HEK293 (cell line): Measurements from ENCODE around the gene RIOX2.

Experiments
- BCL11A ChIP-seq: fragments of 450-650 bp; formaldehyde crosslinking; IDR thresholded peaks from 2 replicates; pipeline ENCODE4 v1.5.1; 2016; ENCODE audit warnings: low read depth, missing biosample characterization, missing genetic modification characterization
- CTCF ChIP-seq: fragments of 450-650 bp; formaldehyde crosslinking; IDR thresholded peaks from 2 replicates; pipeline ENCODE4 v1.5.1; 2016; ENCODE audit warnings: missing biosample characterization, missing genetic modification characterization
- INSM2 ChIP-seq: fragments of 450-650 bp; formaldehyde crosslinking; IDR thresholded peaks from 2 replicates; pipeline ENCODE4 v1.5.1; 2016; ENCODE audit warnings: missing biosample characterization, missing genetic modification characterization
- PBX3 ChIP-seq: sonication (generic); formaldehyde crosslinking; IDR thresholded peaks from 2 replicates; pipeline ENCODE4 v1.8.1; 2022; ENCODE audit warnings: mild to moderate bottlenecking, moderate library complexity, missing genetic modification reagents
- TCF7L2 ChIP-seq: IDR thresholded peaks from 2 replicates; pipeline ENCODE4 v1.6.1; 2011; ENCODE audit warnings: low read depth, mild to moderate bottlenecking, inconsistent platforms, low read length, moderate library complexity, borderline replicate concordance
- ZNF121 ChIP-seq: fragments of 450-650 bp; formaldehyde crosslinking; IDR thresholded peaks from 2 replicates; pipeline ENCODE4 v1.5.1; 2016; ENCODE audit warnings: missing biosample characterization, missing genetic modification characterization
- ZNF19 ChIP-seq: fragments of 450-650 bp; formaldehyde crosslinking; IDR thresholded peaks from 2 replicates; pipeline ENCODE4; 2016; ENCODE audit warnings: missing biosample characterization, missing genetic modification characterization, low read depth
- ZNF280D ChIP-seq: fragments of 450-650 bp; formaldehyde crosslinking; IDR thresholded peaks from 2 replicates; pipeline ENCODE4 v1.5.1; 2016; ENCODE audit warnings: missing biosample characterization, missing genetic modification characterization
- ZNF341 ChIP-seq: fragments of 450-650 bp; formaldehyde crosslinking; IDR thresholded peaks from 2 replicates; pipeline ENCODE4; 2016; ENCODE audit warnings: low read depth, missing biosample characterization, missing genetic modification characterization
- ZNF521 ChIP-seq: fragments of 450-650 bp; formaldehyde crosslinking; IDR thresholded peaks from 2 replicates; pipeline ENCODE4 v1.5.1; 2017; ENCODE audit warnings: missing biosample characterization, mild to moderate bottlenecking, missing genetic modification characterization
- ZNF624 ChIP-seq: fragments of 450-650 bp; formaldehyde crosslinking; IDR thresholded peaks from 2 replicates; pipeline ENCODE4 v1.5.1; 2017; ENCODE audit warnings: missing biosample characterization, missing genetic modification characterization
- ZNF707 ChIP-seq: fragments of 450-650 bp; formaldehyde crosslinking; IDR thresholded peaks from 2 replicates; pipeline ENCODE4 v1.5.1; 2016; ENCODE audit warnings: missing biosample characterization, missing genetic modification characterization
- TF ChIP-seq, protein P1 (sequence below): fragments of 450-650 bp; formaldehyde crosslinking; IDR thresholded peaks from 2 replicates; pipeline ENCODE4 v1.5.1; 2016; ENCODE audit warnings: missing biosample characterization, missing genetic modification characterization
- TF ChIP-seq, protein P2 (sequence below): fragments of 450-650 bp; formaldehyde crosslinking; IDR thresholded peaks from 2 replicates; pipeline ENCODE4 v1.5.1; 2016; ENCODE audit warnings: missing biosample characterization, missing genetic modification characterization, low read depth

- TF ChIP-seq ZNF707 (no peak), CTCF (tag by site-specific recombination) (no peak), ZNF280D (tag by site-specific recombination) (no peak), ZNF19 (tag by site-specific recombination) (no peak), BCL11A (no peak), ZNF624 (tag by site-specific recombination) (no peak), TCF7L2 (no peak), PBX3 (CRISPR knock-in tag) (no peak), ZNF521 (tag by site-specific recombination) (no peak), ZNF121 (tag by site-specific recombination) (no peak), ZNF341 (tag by site-specific recombination) (no peak), INSM2 (tag by site-specific recombination) (no peak)
- TF ChIP-seq, protein P1, sequence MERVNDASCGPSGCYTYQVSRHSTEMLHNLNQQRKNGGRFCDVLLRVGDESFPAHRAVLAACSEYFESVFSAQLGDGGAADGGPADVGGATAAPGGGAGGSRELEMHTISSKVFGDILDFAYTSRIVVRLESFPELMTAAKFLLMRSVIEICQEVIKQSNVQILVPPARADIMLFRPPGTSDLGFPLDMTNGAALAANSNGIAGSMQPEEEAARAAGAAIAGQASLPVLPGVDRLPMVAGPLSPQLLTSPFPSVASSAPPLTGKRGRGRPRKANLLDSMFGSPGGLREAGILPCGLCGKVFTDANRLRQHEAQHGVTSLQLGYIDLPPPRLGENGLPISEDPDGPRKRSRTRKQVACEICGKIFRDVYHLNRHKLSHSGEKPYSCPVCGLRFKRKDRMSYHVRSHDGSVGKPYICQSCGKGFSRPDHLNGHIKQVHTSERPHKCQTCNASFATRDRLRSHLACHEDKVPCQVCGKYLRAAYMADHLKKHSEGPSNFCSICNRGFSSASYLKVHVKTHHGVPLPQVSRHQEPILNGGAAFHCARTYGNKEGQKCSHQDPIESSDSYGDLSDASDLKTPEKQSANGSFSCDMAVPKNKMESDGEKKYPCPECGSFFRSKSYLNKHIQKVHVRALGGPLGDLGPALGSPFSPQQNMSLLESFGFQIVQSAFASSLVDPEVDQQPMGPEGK (tag by site-specific recombination), result no peak
- TF ChIP-seq, protein P2, sequence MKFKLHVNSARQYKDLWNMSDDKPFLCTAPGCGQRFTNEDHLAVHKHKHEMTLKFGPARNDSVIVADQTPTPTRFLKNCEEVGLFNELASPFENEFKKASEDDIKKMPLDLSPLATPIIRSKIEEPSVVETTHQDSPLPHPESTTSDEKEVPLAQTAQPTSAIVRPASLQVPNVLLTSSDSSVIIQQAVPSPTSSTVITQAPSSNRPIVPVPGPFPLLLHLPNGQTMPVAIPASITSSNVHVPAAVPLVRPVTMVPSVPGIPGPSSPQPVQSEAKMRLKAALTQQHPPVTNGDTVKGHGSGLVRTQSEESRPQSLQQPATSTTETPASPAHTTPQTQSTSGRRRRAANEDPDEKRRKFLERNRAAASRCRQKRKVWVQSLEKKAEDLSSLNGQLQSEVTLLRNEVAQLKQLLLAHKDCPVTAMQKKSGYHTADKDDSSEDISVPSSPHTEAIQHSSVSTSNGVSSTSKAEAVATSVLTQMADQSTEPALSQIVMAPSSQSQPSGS (tag by site-specific recombination), result no peak
These were observed 55.7 kb downstream of the RIOX2 start for GRCh38 chr3:97916576-97916975.
